Esophagus muscularis mucosa (tissue), 4 donors: ENCODE results near the gene KIAA1614. TPM values are rescaled to one million over a fixed set of nuclear protein-coding genes. Genes with fewer than 3 reads are reported as not detected.

Experiments used
- DNase-seq: peaks from one replicate; pipeline ENCODE4 v3.0.0-alpha.2; 2017; ENCODE audit errors: extremely low spot score
- H3K27ac ChIP-seq, 4 donors: fragments of 200-600 bp; sonication (generic); replicated peaks in 1 of 4; 1 replicate in 3 of 4; 2 replicates in 1 of 4; pipeline ENCODE4 v1.5.1; 2016 to 2019; ENCODE audit warnings: mild to moderate bottlenecking in 1 of 4
- H3K27me3 ChIP-seq, 4 donors: fragments of 200-600 bp; sonication (generic); one replicate each; pipeline versions ENCODE4 v1.5.1 to v1.6.0; 2016 to 2019
- H3K36me3 ChIP-seq, 4 donors: fragments of 200-600 bp; sonication (generic); one replicate each; pipeline ENCODE4 v1.5.1; 2016 to 2019
- H3K4me1 ChIP-seq, 4 donors: fragments of 200-600 bp; sonication (generic); one replicate each; pipeline ENCODE4 v1.5.1; 2016 to 2019
- H3K4me3 ChIP-seq, 4 donors: fragments of 200-600 bp; sonication (generic); 1 replicate in 2 of 4; 2 replicates in 2 of 4; pipeline ENCODE4 v1.5.1; 2016 to 2019; ENCODE audit warnings: mild to moderate bottlenecking in 4 of 4, moderate library complexity in 1 of 4
- H3K9me3 ChIP-seq, 4 donors: fragments of 200-600 bp; sonication (generic); 1 replicate in 3 of 4; 2 replicates in 1 of 4; pipeline ENCODE4 v1.5.1; 2016 to 2019
- CTCF ChIP-seq, 3 experiments: fragments of 200-600 bp in 2 of 3; fragments of 450-650 bp in 1 of 3; sonication (generic) in 2 of 3; IDR thresholded peaks; one replicate each; pipeline ENCODE4 v1.5.1; 2017 to 2019; ENCODE audit warnings: antibody characterized with exemption in 3 of 3, mild to moderate bottlenecking in 2 of 3, moderate library complexity in 1 of 3
- EP300 ChIP-seq: sonication (generic); formaldehyde crosslinking; IDR thresholded peaks from one replicate; pipeline ENCODE4 v1.6.1; 2017; ENCODE audit warnings: antibody characterized with exemption
- POLR2A ChIP-seq: fragments of 450-650 bp; IDR thresholded peaks from one replicate; pipeline ENCODE4 v1.6.1; 2017; ENCODE audit warnings: antibody characterized with exemption, moderate library complexity, mild to moderate bottlenecking, low read depth
- POLR2AphosphoS5 ChIP-seq, 2 donors: sonication (generic); formaldehyde crosslinking; IDR thresholded peaks; one replicate each; pipeline ENCODE4 v1.6.1; 2017; ENCODE audit warnings: antibody characterized with exemption in 2 of 2
- WGBS: methylation state at CpG from one replicate; pipeline ENCODE4 v1.1.5; 2018; 5-methylcytosine and 5-hydroxymethylcytosine counted together
- intact Hi-C: fragments of 100-400 bp; cut with DNase I; formaldehyde crosslinking; loops from one replicate; pipeline ENCODE4 v1.15.1; 2023
- total RNA-seq, 4 donors: library from RNA; depleted of rRNA; stranded (reverse); fragments of >200 nt; gene quantifications; one replicate each; pipeline versions ENCODE4 v1.1.0 to v1.2.1, GENCODE V29; 2016

KIAA1614 gene
- total RNA-seq, 4 donors from 2014 or later = 15.4 to 30.0 (median 17.4) TPM

GRCh38 chr1:180946056-180946455 lies 33.4 kb downstream of the KIAA1614 start:
- intact Hi-C loops = no loop called here
- TF ChIP-seq EP300 (no peak), POLR2A (no peak), POLR2AphosphoS5 (IDR thresholded peaks at IDR 0.05) (no peak), CTCF (IDR thresholded peaks at IDR 0.05) (no peak)
- Histone ChIP-seq H3K27ac (no peak overlapping the region), H3K27me3 (no peaks in the 10 kb centered on the region), H3K4me1 (peaks cover 0 to 10% (median 2%) of the 10 kb centered on the region in 4 donors), H3K9me3 (no peaks in the 10 kb centered on the region), H3K4me3 (no peak overlapping the region), H3K36me3 (peaks cover 12 to 91% (median 64%) of the 10 kb centered on the region in 4 donors)
- no peak for DNase-seq
- WGBS = 89% methylated on average over 7 of the region's 7 CpGs

GRCh38 chr1:180946541-180947498 lies 34.1 kb downstream of the KIAA1614 start:
- DNase-seq = no peak
- TF ChIP-seq POLR2A (no peak), POLR2AphosphoS5 (IDR thresholded peaks at IDR 0.05) (no peak), CTCF (IDR thresholded peaks at IDR 0.05) (no peak), EP300 (no peak)
- Histone ChIP-seq H3K9me3 (no peaks in the 10 kb centered on the region), H3K27me3 (no peaks in the 10 kb centered on the region), H3K27ac (no peak overlapping the region), H3K4me1 (peaks cover 0 to 10% (median 2%) of the 10 kb centered on the region in 4 donors), H3K4me3 (no peak overlapping the region), H3K36me3 (peaks cover 12 to 88% (median 58%) of the 10 kb centered on the region in 4 donors)
- intact Hi-C loops = no loop called here
- 90% methylated on average over 18 of the region's 18 CpGs for WGBS

GRCh38 chr1:180947499-180947885 lies 34.8 kb downstream of the KIAA1614 start:
- Histone ChIP-seq H3K27ac (no peak overlapping the region), H3K27me3 (no peaks in the 10 kb centered on the region), H3K4me3 (no peak overlapping the region), H3K4me1 (peaks cover 0 to 16% (median 2%) of the 10 kb centered on the region in 4 donors), H3K9me3 (no peaks in the 10 kb centered on the region), H3K36me3 (peaks cover 12 to 81% (median 53%) of the 10 kb centered on the region in 4 donors)
- WGBS = 94% methylated on average over 6 of the region's 6 CpGs
- intact Hi-C loops = no loop called here
- DNase-seq = no peak
- TF ChIP-seq POLR2A (no peak), EP300 (no peak), POLR2AphosphoS5 (IDR thresholded peaks at IDR 0.05) (no peak), CTCF (IDR thresholded peaks at IDR 0.05) (no peak)

- Histone ChIP-seq H3K9me3 (no peaks in the 10 kb centered on the region), H3K36me3 (peaks cover 12 to 75% (median 50%) of the 10 kb centered on the region in 4 donors), H3K4me3 (no peak overlapping the region), H3K27me3 (no peaks in the 10 kb centered on the region), H3K27ac (peak overlapping the region in 3 of 4 donors; percentile 31 to 49 (median 32)), H3K4me1 (peaks cover under 1 to 19% (median 5%) of the 10 kb centered on the region in 4 donors)
- TF ChIP-seq POLR2A (no peak), POLR2AphosphoS5 (IDR thresholded peaks at IDR 0.05) (peak in 1 of 2 donors; percentile 9)
- no peak for DNase-seq
- WGBS = 87% methylated on average over 12 of the region's 22 CpGs
- intact Hi-C loops = no loop called here
Measured at GRCh38 chr1:180947901-180948640, 35.4 kb downstream of the KIAA1614 start.
